Measurements from ENCODE around the gene SEL1L3.
"Not testable (repeated sequence)": the region's sequence is repeated elsewhere in the genome, so short reads cannot be mapped to it uniquely, and the experiment has no call there.

The SEL1L3 gene

DNA sequence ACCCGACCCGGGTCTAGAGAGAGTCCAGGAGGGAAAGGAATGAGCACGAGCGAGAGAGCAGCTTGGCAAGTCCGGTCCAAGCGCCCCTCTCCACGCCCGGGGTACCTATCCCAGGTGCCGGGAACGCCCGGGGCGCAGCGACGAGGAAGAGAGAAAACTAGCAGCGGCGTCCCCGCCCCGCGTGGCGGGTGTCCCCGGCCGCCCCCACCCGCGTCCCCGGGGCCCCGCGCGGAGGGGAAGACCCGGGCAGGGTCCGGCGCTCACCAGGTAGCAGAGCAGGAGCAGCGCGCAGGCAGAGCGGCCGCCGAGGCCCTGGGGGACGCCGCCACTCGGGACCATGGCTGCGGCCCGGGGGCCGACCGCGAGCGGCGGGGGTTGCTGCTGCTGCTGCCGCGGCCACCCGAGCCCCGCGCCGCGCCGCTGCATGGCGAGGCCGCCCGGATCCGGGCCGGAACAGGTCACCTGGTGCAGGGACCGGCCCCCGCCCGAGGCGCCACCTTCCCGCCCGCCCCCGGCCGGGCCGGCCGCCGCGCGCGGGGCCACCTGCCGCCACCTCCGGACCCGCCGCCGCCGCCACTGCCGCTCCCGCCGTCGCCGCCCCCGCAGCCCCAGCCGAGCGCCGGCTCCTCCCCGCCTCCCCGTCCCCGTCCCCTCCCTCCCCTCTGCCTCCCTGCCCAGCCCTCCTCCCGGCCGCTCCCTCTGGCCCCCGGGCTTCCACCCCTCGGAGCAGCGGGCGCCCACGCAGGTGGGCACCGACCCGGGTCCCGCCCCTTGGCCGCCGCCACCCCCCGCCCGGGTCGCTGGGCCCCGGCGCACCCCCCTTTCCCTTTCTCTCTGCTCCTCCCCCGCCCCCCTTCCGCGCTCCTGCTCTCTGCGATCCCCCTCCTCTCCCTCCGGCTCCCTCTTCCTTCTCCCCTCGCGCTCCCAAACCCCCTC lies at the start of gene SEL1L3:
Gene SEL1L3, minus strand, starts transcription at position 578 of the 936 bp plus-strand sequence. Its CDS starts 152 bp downstream, at position 426.
- DNase-seq (ENCODE audit: low read depth in 2 of 2) = peak in 1 of 2 donors; percentile 23

DNA sequence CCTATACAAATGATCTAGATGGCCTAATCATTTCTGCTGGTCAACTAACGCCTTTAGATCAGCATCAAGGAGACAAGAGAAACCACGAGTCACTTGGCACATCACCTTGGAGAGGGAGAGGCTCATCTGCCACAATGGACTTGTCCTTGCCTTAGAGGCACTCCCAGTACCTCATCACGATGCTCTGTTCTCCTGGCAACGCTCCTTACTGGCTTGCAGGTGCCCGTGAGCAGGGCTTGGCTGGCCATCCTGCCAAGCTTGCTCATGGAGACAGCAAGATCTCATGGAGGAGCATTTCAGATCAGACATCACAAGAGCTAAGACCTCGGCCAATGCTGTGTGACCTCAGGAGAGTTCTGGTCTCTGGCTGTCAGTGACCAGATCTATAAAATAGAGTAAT lies 48.6 kb upstream of the SEL1L3 start:
- no peak for DNase-seq (ENCODE audit: low read depth in 2 of 2)

DNA sequence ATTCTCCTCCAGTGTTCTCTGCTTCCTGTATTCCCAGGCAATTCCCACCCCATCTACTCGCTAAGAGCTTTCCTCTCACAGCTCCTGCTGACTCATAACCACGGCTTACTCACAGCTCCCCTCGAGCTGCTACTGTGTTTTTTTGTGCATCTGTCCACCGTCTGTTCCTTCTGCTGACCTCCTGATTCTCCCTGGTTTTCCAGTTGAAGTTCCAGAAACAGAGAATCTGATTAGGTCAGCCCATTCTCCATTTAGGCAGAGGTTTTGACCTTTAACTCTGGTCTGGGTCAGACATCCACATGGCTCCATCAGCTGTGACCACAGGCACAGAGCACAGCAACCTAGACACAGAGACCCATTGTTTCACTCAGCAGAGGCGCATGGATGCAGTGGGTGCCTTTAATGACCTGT lies 45.7 kb upstream of the SEL1L3 start:
- DNase-seq (ENCODE audit: low read depth in 2 of 2) = no peak

DNA sequence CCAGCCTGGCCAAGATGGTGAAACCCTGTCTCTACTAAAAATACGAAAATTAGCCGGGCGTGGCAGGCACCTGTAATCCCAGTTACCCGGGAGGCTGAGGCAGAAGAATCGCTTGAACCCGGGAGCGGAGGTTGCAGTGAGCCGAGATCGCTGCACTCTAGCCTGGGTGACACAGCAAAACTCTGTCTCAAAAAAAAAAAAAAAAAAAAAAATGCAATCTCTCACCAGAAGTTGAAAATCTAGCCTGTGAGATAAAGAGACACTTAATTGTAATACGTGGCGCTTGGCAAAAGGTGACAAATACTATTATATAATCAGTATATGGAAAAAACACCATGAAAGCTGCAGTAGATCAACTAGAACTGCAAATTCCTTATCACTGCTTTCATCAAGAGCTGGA lies 43.3 kb upstream of the SEL1L3 start:
- DNase-seq (ENCODE audit: low read depth in 2 of 2) = not testable (repeated sequence)

DNA sequence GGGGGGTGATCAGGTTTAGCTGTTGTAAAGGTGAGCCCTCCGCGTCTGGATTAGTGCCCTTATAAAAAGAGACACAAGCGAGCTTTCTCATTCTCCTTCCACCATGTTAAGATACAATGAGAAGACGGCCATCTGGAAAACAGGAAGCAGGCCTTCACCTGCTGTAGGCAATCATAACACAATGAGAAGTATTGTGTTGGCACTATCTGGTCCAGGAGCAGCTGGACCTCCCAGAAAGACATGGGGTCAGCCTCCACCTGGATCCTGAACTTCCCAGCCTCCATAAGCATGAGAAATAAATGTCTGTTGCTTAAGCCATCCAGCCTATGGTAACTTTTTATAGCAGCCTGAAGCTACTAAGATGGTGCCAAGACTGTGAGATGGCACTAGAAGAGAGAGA lies 42.6 kb upstream of the SEL1L3 start:
- DNase-seq (ENCODE audit: low read depth in 2 of 2) = no peak

DNA sequence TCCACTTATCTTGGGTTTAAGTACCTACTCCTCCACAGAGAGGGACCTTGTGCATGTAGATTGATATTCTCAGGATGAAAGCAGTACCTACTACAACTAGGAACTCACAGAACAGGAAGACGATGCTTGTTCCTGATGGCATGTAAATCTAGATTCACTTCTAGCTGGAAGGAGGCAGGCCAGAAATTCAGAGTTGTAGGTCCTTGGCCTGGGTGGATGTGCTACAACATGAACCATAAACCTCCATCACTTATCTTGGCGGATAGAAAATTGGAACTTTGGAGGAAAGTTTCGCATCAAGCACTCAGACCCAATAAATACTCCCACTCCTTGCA lies 41.9 kb upstream of the SEL1L3 start:
- DNase-seq (ENCODE audit: low read depth in 2 of 2) = no peak

DNA sequence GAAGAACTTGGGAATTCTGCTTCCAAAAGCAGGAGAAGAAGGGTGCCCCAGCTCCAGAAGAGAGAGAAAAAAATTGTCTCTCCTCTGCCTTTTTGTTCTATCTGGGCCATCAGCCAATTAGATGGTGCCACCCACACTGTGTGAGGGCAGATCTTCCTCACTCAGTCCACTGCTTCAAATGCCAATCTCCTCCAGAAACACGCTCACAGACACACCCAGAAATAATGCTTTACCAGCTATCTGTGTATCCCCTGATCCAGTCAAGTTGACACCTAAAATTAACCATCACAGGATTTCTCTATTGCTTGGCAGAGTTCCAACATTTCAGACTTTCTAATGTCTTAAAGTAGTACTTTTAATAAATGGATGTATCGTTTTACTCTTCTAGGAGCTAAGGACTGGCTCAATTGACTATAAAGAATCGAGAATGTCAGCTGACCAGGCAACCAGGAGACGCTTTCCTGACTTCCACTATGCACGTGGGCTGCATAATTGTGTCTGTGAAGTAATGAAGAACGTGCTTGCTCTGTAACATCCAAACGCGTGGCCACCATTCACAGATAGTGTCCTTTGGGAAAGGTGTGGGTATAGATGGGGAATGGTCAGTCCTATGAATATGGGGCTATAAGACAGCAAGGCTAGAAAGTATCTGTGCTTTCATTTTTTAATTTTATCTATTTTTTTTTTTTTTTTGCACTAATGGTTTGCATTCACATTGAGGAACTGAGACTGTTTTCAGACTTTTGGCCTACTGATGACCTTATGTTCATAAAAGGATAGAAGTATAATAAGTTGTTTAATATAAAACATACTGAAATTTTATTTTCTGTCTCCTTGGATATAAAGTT lies 41.3 kb upstream of the SEL1L3 start:
- DNase-seq (ENCODE audit: low read depth in 2 of 2) = no peak

DNA sequence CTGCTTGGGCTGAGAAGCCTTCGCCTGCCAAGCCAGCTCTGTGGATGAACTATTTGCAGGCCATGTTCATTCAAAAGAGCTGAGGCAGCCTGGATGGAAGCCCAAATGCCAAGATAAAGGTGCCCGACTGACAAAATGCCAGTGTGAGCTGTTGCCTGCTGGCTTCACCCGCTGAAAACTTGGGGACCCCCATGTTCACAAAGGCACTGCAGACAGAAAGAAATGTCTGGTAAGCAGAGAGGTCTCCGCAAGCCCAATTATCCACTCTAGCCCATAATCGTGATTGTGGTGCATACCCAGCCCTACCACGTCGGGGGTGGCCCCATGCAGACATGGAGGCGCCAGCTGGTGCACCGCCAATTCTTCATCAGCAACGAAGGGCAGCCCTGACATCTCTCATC lies 38.2 kb upstream of the SEL1L3 start:
- DNase-seq (ENCODE audit: low read depth in 2 of 2) = no peak

DNA sequence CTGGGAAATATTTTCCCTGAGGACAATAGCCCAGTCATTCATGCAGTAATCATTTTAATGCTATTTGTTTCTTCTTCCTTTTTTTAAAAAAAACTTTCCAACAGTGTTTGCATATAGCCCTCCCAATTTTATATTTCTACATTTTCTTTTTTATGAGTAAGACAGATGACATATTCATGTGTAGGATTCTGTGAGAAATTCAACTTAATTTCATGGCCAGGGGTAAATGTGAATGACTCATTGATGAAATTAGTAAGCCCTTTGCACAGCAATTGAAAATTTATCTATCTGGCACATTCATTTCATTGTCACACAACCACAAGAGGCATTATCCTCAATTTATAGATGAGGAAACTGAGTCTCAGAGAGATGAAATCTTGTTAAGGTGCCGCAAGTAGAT lies 37.5 kb upstream of the SEL1L3 start:
- DNase-seq (ENCODE audit: low read depth in 2 of 2) = no peak

DNA sequence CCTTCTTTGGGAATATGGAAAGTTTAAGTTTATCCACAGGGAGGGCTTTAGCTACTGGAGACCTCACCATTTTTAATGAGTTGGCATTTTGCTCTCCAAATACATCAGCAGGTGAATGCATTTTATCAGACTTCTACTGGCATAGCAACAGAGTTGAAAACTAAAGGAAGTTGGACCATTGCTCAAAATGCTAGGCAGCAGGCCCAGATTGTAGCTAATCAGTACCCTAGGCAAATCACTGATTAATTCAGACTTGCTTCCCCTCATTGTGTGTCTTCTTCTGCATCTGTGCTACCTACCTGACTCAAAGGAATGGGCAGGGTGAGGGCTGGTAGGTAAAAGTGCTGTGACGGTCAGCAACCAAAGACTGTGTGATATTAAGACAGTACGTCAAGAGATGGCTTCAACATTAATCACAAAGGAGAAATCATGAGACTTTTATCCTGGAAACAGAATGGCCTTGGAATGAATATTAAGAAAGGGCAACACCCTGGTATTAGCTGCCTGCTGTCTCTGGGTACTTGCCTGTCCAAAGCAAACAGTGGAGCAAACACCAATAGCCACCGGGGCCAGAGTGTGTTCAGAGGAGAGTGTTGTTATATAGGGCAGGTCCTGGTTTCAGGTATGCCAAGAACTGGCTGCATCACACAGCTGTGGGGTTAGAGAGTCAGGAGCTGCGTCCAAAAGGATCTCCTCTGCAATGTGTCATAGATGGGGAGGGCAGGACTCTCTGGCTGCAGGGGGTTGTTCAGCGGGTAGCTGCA lies 34.2 kb upstream of the SEL1L3 start:
- no peak for DNase-seq (ENCODE audit: low read depth in 2 of 2)

DNA sequence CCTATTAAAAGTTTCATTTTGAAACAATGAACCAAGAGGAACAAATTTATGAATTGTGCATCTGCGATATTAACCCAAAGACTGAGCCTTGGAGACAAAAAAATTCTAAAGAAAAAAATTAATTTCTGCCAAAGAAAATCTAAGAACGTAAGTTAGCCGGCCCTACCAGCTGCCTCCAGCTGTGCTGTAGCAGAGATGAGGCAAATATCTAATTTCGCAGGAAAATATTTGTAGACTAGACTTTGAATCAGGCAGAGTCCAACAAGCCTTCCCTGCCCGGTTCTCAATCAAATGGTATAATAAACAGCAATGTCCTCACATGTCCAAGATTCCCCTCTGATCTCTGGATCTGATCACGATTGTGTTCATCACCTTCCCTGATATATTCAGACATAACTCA lies 30.0 kb upstream of the SEL1L3 start:
- no peak for DNase-seq (ENCODE audit: low read depth in 2 of 2)

DNA sequence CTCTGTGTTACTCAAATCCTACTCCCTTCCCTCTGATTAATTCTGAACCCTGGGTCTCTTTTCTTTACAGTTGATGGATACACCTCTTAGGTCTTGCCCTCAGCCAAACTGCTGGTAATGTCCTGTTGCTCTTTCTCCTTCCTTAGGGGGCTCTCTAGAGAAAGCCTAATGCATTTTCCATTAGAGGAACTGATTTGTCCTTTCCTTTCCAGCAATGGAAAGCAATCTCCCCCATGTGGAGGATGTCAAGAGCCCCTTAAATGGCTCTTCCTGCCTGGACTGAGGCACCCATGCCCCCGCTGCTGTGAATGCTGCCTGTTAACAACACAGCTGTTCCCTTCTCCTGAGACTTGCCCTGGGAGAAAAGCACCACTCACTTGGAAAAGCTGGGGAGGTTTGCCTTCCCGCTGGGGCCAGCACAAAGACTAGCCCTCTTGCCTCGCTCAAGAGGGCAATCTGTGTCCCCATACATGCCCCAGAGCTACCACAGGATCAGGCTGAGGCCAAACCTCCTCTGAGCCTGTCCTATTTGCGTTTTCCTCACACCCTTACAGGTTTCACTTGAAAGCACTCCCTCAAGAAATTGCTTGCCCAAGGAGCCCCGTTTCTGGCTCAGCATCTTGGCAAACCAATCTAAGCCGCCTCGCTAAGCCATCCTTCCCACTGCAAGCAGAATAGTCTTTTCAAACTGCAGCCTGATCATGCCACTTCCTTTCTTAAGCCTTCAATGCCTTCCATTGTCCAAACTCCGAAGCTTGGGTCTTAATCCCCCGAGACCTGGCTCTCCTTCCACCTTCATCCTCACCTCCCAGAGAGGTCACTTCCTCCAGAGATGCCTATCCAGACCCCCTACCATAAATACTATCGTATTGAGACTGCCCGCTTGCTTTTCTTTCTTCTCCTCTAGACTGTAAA lies 28.0 kb upstream of the SEL1L3 start:
- DNase-seq (ENCODE audit: low read depth in 2 of 2) = no peak

DNA sequence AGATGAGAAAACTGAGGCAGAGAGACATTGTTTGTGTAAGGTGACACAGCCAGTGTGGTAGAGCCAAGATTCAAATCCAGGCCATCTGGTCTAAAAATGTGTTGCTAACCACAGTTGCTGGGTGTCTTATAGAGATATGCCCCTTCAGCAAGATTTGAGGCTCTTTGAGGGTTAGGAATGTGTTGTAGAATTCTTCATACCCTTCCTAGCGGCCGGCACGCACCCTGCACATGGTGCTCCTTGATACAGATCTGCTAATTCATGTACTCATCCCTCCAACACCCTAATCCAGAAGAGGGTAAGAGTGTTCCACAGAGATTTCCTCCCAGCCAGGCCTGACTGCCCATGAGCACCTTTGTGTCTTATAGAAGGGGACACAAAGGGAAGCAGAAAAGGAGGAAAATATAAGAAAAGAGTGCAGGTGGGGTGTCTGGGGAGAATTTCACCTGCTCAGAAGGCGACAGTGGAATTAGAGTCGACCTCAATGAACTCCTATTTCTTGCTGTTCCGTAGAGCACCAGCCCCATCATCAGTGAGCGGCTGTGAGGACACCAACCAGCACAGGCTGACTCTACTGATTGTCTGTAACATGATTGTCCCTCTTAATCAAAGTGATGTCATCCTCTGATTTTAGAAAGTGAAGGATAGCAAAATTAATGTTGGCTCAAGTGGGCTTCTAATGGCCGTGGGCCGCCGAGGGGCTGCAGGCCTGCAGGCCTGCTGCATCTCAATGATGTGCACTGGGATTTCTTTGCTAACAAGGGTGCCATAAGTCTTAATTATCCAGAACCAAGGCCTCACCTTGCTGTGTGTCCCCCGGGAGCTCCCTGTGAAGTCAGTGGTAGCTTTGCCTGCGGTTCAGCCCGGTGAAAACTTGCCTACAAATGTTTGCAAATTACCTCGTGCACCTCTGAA lies 27.1 kb upstream of the SEL1L3 start:
- DNase-seq (ENCODE audit: low read depth in 2 of 2) = no peak

DNA sequence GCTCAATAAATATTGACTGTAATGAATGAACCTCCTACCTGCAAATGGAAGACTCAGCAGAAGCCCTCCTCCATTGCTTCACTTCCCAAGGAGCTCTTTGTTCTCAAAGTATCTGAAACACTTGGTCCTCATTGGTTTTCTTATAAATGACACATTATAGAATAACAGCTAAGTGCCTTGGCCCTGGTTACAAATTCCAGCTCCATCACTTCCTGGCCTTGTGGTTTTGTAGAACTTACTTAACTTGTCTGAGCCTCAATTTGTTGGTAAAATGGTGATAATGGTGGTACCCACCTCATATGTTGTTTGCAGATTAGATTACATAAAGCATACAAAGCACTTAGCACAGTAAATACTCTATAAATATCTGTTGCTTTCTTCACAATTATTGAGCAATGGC lies 26.0 kb upstream of the SEL1L3 start:
- DNase-seq (ENCODE audit: low read depth in 2 of 2) = no peak

DNA sequence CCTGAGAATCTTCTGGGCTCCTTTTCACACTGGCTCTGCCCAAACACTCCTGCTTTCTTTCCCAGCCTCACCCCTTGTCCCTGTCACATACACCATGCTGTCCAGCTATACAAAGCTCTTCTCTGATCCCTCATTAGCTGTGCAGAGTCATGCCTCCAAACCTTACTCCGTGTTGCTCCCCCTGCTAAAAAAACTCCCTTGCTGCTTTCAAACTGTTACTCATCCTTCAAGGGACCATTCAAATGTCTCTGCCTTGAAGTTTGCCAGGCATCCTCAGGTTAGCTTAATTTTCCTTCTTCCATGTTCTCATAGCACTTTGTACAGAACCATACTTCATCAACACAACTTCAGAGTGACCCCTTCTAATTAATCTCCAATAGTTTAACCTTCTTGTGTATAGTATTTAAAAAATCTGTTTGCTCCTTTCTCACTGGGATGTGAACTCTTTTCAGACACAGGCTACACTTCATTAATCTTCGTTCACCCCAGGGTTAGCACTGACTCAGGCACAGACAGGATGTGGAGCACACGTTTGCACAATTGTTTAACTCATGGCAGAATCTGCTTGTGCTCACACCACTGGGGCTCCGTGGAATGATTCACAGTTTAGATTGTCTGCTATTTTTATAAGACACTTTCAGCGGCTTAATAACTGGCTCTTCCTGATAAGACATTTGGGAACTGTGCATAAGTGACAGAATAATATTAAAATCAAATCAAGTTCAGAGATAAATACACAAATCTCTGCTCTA lies 21.4 kb upstream of the SEL1L3 start:
- DNase-seq (ENCODE audit: low read depth in 2 of 2) = no peak

DNA sequence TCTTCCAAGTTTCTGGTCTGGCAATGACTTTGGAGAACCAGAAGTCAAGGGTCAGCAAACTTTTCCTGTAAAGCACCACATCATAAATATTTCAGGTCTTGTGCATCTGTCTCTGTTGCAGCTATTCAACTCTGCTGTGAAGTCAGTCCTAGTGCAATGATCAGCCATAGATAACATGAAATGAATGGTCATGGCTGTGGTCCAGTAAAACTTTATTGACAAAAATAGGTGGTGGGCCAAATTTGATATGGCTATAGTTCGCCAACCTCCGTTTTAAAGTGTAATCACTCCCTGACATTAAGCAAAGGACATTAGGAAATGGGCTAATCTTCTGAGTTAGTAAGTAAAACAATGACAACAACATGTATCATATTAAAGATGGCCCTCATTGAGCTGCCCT lies 20.8 kb upstream of the SEL1L3 start:
- no peak for DNase-seq (ENCODE audit: low read depth in 2 of 2)

DNA sequence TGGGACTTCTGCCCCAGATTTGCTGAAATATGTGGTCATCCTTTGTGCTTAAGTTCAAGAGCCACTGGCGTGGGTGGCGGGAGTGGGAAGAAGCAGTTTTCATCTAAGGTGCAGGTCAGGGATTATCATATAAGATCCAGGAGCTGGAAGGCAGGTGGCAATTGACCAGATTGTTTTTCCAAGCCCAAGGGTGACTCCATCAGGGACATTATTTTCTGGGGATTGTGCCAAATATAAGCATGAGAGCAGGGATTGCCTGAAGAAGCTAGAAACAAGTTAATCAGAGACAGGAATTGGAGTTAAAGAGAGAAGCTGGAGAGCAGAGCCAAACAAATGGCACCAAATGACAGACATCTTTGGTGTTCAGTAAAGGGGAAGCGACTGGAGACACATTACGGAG lies 19.4 kb upstream of the SEL1L3 start:
- no peak for DNase-seq (ENCODE audit: low read depth in 2 of 2)

DNA sequence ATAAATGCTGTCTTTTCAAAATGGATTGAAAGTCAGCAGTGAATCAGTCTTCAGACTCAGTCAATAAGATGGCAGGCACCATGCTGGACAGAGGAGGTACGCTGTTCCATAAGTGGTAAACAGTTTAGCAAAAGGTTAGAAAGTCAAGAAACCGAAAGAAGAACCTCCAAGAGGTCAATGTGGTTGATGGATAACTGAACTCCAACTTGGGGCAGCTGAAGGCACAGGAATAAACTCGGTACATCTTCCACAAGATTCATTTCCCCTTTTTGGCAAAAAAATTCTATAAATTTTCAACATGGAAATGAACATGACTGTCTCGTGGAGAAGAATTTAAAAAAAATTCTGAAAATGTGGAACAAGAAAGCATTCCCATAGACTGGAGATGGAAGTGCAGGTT lies 18.4 kb upstream of the SEL1L3 start:
- DNase-seq (ENCODE audit: low read depth in 2 of 2) = no peak

DNA sequence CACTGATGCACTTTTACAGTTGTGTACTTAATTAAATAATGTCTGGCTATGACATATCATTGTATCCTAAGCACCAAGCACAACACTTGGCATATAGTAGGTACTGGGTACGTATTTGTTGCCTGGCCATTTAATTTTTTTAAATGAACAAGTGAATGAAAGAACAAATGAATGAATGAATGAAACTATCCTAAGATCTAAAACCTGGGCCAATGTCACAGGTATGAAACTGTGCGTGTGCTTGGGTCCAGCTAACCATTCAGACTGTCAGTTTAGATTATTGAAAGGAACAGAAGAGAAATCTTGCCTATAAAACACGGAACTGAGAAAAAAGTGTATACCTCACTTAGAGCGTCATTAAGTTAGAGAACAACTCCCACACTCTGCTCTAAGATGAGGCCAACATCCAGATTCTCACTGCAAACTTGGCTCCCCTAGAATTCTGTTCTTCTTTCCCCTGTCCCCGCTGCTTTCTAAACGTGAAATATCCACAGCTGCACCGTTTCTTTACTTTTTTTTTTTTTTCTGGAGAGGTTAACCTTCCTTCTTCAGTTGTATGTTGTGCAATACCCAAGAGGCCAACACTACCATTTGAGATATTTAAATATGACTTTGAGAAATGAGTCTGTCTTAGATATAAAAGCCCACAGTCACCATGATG lies 17.3 kb upstream of the SEL1L3 start:
- DNase-seq (ENCODE audit: low read depth in 2 of 2) = no peak

Data from activated CD8-positive, alpha-beta memory T cell treated with anti-CD3 and anti-CD28 coated beads for 4 hours (primary cell).